Hematopoietic multipotent progenitor cell treated with erythropoietin and hydrocortisone succinate and interleukin-3 and kit ligand, for 6 days (in vitro differentiated cells): ENCODE results near the gene ZNF425.
"Not testable (repeated sequence)": the region's sequence is repeated elsewhere in the genome, so short reads cannot be mapped to it uniquely, and the experiment has no call there.

Experiments
- DNase-seq: peaks from one replicate; pipeline ENCODE4 v3.0.0-alpha.2; 2015

The ZNF425 gene

DNA sequence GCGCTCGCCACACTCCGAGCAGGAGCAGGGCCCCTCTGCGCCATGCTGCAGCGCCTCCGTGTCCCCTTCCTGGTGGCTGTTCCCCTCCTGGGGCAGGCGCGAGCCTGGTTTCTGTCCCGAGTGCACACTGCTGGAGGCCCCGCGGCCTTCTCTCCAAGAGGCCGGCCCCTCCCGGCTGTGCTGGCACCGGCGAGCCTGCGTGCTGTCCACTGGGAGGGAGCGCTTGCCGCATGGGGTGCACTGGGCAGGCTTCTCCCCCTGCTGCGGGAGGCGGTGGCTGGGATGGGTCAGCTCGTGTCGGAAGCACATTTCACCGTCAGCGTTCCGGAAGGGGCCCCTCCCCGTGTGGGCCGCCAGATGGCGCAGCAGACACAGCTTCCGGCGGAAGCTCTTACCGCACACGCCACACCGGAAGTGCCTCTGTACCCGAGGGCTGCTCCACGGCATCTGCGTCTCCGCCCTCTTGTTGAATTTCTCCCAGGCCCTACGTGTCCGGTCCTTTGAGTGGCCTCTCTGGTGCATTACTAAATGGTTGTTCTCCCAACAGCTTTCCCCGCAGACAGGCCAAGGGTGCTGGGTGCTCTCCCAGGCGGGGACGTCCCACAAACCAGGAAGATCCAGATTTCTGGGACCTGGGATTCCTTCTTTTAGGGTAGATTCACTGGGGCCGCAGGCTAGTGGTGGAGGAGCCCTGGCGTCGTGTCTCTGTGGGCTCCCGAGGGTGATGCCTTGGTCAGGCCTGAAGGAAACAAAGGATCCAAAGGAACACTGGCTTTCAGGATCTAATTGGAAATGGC, 54.3 kb downstream of the ZNF425 start:
- DNase-seq, result peak; percentile 44

DNA sequence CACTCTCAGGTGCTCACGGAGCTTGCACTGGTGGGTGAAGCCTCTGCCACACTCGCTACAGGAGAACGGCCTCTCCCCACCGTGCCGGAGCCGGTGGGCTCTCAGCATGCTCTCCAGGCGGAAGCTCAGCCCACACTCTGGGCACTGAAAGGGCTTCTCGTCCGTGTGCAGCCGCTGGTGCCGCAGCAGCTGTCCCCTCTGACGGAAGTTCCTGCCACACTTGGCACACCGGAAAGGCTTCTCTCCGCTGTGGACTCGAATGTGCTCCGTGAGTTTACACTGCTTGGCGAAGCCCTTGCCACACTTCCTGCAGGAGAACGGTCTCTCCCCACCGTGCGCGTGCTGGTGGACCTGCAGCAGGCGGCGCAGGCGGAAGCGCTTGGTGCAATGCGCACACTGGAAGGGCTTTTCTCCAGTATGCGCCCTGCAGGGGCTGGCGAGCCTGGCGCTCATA, 54.9 kb downstream of the ZNF425 start:
- DNase-seq, result no peak

DNA sequence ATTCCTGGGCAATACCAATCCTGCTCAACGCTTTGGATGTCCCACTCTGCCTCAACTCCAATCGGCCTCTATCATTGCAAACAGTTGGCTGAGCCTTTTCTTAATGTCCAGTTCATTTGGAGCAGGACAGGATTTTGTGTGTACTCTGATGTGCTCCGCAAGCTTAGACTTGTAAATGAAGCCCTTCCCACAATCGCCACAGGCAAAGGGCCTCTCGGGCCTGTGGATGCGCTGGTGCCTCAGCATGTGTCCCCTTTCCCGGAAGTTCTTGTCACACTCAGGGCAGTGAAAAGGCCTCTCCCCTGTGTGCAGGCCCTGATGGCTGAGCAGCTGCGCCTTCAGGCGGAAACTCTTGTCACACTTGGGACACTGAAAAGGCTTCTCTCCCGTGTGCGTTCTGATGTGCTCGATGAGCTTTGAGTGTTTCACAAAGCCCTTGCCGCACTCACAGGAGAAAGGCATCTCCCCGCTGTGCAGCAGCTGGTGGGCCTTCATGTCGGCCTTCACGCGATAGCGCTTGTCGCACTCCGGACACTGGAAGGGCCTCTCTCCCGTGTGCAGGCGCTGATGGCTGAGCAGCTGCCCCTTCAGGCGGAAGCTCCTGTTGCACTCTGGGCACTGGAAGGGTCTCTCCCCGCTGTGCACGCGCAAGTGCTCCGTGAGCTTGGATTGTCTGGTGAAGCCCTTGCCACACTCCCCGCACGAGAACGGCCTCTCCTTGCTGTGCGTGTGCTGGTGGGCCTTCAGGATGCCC, 55.6 kb downstream of the ZNF425 start:
- DNase-seq, result no peak

DNA sequence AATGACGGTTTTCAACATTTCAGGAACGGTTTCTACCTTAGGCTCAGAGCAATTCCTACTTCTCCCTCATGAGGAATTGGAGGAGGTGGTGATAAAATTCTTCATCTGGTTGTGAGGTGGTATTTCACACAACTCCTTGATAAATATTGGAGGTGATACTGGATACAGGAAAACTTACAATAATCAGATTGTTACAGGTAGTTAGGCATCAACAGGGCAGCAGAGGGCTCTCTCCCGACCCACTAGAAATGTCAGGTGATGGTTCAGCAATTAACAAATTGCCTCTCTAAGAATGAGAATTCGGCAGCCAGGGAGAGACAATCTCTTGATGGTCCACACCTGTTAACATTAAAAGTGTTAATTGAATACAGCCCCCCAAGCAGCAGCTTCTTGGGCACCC, 58.3 kb downstream of the ZNF425 start:
- peak; percentile 19 for DNase-seq

DNA sequence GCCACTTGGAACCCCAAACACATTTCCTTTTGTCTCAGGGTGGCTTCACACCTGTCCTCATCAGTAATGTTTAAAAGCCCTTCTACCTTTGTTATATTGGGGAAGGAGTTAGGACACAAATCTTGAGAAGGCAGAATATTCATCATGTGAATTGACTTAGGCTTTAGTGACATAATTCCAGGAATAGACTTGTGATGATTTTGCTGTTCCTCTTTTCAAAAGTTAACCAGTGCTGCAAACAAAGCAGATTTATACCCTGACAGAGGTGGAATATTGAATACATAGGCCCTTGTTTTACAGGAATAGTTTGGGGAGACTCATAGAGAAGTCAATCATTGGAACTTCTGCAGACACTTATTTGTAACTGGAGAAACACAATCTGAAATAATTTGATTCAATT, 62.6 kb downstream of the ZNF425 start:
- DNase-seq, result peak; percentile 4

DNA sequence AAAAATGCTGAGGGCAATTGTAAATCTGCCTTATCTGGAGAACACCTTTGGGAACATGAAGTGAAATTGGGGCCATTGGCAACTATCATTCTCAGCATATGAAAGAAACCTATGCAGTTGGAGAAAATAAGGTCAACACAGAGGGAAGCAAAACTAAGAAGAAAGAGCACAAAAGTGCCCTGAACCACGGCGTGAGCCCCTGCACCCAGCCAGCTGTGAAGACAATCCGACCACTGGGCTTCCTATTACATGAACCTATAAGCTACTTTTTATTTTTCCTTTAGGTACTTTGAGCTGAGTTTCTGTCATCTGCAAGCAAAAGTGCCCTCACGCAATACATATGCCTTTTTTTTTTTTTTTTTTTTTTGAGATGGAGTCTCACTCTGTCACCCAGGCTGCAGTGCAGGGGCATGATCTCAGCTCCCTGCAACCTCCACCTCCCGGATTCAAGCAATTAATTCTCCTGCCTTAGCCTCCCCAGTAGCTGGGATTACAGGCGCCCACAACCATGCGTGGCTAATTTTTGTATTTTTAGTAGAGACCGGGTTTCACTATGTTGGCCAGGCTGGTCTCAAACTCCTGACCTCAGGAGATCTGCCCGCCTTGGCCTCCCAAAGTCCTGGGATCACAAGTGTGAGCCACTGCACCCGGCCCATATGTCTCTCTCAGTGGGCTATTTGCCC, 63.8 kb downstream of the ZNF425 start:
- not testable (repeated sequence) for DNase-seq

DNA sequence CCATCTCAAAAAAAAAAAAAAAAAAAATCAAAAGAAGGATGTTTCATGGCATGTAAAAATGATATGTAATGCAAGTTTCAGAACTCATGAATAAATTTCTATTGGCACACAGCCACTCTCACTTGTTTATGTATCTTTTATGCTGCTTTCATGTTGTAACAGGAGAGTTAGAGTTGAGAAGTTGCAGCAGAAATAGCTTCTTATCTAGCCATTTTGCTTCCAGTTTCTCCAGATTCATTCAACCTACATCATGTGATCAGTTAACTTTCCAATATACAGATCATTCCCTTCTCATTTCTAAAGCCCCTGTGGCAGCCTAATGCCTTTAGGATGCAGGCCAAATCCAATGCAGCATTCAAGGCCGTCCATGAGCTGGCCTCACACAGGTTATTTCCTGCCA, 66.0 kb downstream of the ZNF425 start:
- no peak for DNase-seq

DNA sequence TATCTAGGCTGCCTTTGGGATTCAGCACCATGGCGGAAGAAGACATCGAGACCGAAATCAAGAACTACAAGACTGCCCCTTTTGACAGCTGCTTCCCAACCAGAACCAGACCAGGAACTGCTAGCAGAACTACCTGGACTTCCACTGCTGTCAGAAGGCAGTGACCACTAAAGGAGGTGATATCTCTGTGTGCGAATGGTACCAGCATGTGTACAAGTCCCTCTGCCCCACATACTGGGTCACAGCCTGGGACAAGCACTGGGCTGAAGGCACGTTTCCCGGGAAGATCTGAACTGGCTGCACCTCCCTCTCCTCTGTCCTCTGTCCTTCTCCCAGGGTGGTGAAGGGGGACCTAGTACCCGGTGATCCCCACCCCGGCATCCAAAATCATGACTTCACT, 72.2 kb downstream of the ZNF425 start:
- DNase-seq, result no peak

DNA sequence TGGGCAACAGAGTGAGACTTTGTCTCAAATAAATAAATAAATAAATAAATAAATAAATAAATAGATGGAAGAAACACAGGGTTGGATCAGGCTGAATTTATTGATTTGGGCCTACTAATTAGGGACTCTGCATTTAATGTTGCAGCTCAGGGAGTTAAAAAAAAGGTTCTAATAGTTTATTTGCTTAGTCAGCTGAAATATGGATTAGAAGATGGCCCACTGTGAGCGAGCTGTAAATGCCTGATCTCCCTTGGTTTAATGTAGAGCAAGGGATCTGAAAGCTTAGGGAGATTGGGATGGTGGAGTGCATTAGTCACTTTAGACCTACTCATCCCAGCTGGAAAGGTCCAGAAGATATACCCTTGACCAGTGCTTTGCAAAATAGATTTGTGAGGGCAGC, 72.7 kb downstream of the ZNF425 start:
- no peak for DNase-seq
